HG03064 (cell line): Measurements from ENCODE around the gene KRT79.

Experiments used
- ATAC-seq: cut with Tn5 transposase; IDR thresholded peaks from one replicate; pipeline ENCODE4 v1.9.1; 2021; ENCODE audit warnings: low read depth; ENCODE audit not compliant: unreplicated experiment

Gene KRT79

GRCh38 chr12:52820521-52820920 lies 13.6 kb downstream of the KRT79 start:
- no peak for ATAC-seq

DNA sequence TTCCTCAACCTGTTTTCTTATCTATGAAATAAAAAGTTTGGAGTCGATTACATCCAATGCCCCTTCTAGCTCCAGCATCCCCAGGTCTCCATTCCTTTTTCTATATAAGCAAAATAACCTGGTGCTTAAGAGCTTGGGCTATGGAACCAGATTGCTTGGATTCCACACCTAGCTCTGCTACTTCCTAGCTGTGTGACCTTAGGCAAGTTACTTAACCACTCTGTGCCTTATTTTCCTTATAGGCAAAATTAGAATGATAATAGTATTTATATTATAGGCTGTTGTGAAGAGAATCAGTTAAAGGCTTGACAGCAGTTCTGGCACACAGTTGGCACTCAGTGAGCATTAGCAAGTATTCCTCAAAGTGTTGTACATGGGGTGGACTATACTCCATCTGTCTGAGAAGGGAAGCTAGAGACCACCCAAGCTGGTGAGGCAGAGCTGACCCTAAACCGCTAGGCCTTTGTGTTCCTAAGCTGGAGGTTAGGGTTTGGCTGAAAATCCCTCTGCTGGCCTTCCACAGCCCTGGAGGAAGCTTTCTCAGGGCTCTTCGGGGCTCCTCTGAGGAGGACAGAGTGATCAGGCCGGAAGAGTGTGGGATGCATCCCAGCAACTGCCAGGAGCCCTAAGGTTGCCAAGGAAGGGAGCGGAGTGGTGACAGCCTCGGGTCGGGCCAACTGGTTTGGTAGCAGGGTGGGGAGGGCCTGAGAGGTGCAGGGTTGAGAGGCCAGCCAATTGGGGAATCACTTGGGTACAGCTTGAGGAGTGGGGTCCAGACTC lies 14.2 kb downstream of the KRT79 start:
- ATAC-seq: no peak

- no peak for ATAC-seq
Observed at GRCh38 chr12:52818887-52819420, 15.2 kb downstream of the KRT79 start.

DNA sequence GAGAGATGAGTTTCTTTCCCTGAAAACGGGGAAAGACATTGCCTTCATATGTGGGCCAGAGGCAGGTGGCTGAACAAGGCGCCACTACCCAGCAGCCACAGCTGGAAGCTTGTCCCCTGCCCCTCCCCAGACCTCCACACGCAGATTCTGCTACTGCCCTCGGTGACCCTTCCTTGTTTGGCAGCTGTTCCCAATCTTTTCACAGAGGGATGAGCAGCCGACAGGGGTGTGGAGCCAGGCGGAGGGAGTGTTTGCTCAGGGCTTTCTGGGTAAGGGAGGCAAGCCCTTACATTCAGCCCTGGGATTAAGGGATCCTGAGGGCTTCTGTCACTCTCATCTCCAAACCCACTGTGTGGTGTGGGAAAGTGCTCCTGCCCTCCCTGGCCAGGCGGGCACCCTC lies 15.7 kb downstream of the KRT79 start:
- ATAC-seq: no peak

DNA sequence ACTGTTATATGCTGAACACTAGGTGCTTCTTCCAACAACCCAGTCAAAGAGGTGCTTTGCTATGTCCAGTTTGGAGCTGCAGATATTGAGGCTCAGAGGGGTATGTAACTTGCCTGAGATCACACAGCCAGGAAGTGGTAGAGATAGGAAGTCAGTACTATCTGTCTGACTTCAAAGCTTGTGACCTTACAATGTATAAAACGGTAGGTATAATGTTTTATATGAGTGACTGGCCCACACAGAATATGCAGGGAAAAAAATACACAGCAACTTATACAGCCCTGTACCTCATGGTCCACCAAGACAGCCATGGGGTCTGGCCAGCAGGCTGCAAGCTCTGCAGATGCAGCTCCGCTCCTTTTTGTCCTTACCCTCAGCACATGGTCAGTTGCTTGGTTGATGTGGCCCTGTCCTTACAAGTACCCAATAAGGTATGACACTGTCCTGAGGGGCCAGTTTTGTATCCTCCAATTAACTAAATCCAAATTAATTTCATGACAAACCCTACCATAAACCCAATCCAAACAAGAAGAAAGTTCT lies 16.3 kb downstream of the KRT79 start:
- ATAC-seq: no peak

DNA sequence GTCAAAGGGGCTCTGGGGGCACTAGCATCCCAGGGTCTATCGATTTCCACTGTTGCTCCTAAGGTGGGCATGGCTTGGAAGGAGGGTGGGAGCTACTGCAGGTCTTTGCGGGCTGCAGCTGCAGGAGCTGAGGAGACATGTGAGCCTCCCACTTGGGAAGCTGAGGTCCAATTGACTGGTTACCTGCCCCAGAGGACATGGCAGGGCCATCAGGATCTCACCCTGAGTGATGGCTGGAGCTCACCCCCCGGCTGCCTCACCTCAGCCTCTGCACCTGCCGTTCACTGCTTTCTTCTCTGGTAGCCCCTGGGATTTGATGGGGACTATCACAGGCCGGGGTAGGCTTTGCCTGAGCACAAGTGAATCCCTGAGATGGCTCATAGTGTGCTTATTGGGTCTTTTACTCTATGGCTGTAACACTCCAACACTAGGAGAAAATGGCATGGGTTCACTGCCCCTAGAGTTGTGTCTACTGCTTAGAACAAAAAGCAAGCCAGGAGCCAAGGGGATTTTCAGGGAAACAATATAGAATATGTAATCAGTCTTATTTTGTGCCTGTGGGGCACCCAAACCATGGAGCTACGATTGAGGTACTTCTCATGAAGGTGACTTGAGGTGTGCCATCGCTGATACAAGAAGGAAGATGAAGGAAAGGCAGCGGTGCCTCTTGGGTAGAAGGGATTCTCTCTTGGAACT lies 17.0 kb downstream of the KRT79 start:
- no peak for ATAC-seq

- ATAC-seq: no peak
Observed at GRCh38 chr12:52815676-52816588, 18.2 kb downstream of the KRT79 start.

DNA sequence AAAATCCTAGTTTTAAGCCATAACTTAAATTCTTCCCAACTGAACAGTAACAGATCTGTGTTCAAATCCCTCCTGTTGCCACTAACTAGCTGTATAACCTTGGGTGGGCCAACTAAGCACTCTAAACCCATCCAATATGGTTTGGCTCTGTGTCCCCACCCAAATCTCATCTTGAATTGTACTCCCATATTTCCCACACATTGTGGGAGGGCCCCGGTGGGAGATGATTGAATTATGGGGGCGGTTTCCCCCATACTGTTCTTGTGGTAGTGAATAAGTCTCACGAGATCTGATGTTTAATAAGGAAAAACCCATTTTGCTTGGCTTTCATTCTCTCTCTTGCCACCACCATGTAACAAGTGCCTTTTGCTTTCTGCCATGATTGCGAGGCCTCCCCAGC lies 18.9 kb downstream of the KRT79 start:
- ATAC-seq: no peak

GRCh38 chr12:52814710-52815155 lies 19.4 kb downstream of the KRT79 start:
- no peak for ATAC-seq

DNA sequence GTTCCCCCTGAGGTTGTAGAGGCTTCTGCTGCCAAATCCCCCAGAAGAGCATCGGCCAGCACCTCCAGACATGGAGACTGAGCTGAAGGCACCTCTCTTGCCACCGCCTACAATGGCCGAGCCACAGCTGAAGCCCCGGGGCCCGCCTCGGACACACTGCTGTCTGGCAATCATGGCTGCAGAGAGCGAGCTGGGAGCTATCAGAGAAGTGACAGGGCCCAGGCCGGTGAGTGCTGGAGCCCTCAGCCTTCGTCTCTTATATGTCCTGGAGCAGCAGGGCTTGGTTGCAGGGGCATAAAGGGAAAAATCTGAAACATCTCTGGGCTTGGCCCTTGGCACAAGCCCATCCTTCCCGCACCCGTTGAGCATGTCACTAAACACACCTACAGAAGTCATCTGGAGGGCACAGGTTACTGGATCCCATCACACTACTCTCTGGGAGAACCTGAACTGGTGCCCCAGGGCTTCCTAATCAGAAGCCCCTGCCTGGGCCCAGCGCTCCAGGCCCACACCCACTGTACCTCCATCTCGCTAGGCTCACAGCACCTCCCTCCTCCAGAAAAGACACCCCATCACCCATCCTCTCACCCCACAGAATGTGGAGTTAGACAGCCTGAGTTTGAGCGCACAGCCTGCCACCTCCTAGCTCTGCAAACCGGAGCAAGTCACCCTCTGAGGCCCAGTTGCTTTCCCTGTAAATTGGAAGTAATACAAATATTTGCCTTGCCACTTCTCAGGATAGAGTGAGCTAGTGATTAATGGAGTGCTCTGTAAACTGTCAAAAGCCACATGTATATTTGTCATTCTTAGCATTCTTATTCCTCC lies 20.0 kb downstream of the KRT79 start, which contains the start of gene KRT4:
KRT4 (minus strand) TSS at position 232 of the 825 bp plus-strand sequence; CDS start at position 174, 58 bp downstream.
- ATAC-seq: no peak

- no peak for ATAC-seq
Observed at GRCh38 chr12:52813203-52813819, 20.8 kb downstream of the KRT79 start.

- no peak for ATAC-seq
Observed at GRCh38 chr12:52812749-52813148, 21.4 kb downstream of the KRT79 start.

DNA sequence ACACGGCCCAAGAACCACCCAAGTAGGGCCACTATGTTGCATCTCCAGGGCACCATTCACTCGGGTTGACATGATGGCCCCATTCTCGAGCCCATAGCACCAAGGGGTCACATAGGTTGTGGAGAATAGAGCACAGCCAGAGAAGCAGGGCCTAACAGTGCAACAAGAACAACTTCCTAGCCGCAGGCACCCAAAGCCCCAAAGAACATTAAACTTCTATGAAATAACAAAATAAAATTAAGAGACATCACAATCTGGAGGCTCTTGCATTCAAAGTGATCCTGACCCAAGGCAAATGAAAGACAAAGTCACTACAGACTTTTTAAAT lies 22.1 kb downstream of the KRT79 start:
- no peak for ATAC-seq

DNA sequence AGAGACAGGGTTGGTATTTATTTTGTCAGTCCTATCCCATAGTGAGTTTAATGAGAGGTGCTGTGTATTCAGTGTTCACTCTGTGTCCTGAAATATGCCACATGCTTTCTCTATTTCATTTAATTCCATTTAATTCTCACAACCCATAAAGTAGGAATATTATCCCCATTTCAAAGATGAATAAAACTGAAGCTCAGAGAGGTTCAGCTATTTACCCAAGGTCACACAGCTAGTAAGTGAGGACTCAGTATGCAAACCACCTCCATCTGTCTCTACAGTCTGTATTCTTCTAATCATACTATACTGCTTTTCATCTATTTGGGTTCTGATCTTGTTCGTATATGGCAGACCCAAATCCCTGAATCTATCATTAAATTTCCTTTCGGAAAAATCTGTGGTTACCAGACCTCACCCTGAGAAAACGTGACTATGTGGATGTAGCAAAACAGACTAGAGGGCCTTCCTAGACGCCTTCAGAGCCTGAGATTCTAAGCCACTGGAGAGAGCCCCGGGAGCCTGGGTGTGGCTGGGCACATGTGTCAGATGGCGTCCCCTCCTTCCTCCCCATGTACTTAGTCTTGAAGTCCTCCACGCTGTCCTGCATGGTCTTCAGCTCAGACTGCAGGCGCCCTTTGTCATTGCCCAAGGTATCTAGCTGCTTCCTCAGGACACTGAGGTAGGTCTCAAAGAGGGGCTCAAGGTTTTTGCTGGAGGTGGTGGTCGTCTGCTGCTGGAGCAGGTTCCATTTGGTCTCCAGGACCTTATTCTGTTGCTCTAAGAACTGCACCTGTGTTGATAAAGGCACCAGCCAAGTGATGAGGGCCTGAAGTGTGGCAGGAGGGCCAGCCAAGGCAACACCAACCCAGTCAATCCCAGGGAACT lies 22.7 kb downstream of the KRT79 start:
- no peak for ATAC-seq

DNA sequence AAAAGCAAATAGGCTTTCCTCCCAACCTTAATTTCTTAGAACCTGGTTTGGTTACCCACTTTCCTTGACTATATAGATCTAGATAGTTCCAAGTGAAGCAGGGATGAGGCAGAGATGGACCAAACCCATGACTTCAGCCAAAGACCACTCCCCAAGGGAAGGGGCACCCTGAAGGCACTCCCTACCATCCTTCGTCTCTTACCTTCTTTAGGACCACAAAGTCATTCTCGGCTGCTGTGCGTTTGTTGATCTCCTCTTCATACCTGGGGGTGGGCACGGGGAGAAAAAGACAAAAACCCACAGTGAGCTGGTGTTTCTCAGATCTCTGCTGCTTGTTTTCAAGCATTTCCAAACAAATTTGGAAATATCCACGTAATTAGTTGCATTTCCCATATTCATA lies 23.6 kb downstream of the KRT79 start:
- ATAC-seq: no peak

- no peak for ATAC-seq
Observed at GRCh38 chr12:52809166-52809565, 24.9 kb downstream of the KRT79 start.

DNA sequence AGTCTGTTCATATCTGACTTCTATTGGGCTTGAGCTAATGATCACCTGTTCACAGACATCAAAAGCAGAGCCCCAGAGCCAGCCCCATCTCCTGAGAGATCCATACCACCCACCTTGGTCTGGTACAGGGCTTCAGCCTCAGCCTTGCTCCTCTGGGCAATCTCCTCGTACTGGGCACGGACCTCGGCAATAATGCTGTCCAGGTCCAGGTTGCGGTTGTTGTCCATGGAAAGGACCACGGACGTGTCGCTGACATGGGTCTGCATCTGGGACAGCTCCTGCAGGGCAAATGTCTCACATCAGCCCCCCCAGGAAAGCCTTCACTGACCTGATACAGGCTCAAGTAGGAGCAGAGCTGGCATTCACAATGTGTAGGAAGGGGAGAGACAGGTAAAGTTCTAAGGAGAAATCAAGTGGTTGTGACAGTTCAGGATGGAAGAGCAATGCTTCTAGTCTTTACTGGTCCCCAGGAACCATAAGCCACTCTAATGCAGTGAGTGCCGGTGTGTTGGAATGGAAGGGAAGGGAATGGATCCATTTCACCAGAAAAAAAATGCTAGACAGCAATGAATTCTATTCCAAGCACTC lies 25.4 kb downstream of the KRT79 start:
- ATAC-seq: no peak
